Epithelial cell of proximal tubule (primary cell): Measurements from ENCODE around the gene ELAVL4. TPM values are rescaled to one million over a fixed set of nuclear protein-coding genes. Genes with fewer than 3 reads are reported as not detected.

Source experiments
- DNase-seq: peaks from one replicate; pipeline ENCODE4 v3.0.0-alpha.2; 2011; ENCODE audit warnings: low read depth
- H3K4me3 ChIP-seq: 2 replicates; pipeline ENCODE4 v1.5.1; 2011; ENCODE audit warnings: low read depth, mild to moderate bottlenecking, low read length
- CTCF ChIP-seq: conservative IDR thresholded peaks from 2 replicates; pipeline ENCODE4 v1.5.1; 2012; ENCODE audit warnings: low read depth, mild to moderate bottlenecking, low read length
- total RNA-seq: library from RNA; depleted of rRNA; stranded (reverse); fragments of >200 nt; gene quantifications from 2 replicates; pipeline ENCODE4 v1.2.3, GENCODE V29; 2015

Gene ELAVL4
- total RNA-seq, 1 donor from 2014 or later: 1.2 TPM

DNA sequence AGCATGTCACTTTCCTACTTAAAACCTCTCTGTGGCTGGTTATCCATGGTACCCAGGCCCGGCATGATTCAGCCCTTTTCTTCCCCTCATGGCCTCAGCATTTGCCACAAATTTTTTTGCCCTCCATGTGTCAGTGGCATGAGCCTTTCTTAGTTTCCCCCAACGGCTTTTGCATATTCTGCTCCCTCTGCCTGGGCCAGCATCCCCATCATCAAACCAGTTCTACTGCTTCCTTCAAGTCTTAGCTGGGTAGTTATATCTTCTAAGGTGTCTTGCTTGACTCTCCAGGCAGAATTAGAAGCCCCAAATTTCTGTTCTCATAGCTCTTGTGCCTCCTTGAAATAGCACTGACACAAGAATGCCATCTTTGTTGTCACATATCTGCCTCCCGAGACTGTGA lies 127.9 kb downstream of the ELAVL4 start:
- TF ChIP-seq CTCF: no peak
- DNase-seq: no peak
- no peak overlapping the region for H3K4me3 ChIP-seq

DNA sequence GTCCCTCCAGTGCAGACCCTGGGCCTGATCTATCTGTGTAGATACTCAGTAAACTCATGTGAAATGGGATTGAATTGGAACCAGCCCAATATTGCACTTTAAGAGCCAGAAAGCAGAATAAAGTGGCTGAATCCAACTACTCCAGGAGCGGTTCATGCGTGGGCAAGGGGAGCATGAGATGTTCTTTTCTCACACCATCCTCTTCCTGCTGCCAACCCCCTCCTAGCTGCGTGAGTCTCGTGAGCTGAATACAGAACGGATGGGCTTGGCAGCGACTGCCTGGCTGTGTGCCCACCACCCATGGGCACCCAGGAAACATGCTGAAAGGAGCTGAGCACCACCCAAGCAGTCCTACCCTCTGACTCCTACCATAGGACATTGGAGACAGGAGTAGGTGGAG lies 128.3 kb downstream of the ELAVL4 start:
- no peak for TF ChIP-seq CTCF
- no peak for DNase-seq
- H3K4me3 ChIP-seq: no peak overlapping the region

DNA sequence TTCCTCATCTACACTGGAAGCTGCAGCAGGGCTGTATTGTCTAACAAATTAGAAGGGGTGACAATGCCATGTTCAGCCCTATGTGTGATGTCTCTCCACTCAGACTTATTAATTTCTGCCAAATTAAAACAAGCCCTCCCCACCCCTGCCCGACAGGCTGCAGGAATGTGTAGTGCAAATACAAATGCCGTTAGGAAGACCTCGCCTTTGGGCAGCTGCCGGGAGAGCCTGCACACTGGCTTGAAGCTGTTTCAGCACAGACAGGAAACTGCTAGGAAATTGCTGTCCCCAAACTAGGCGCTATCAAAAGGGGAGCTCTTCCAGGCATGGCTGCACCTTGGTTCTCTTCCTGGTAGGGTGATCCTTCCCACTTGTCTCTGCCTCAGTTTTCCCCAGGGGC lies 135.2 kb downstream of the ELAVL4 start:
- no peak for TF ChIP-seq CTCF
- no peak for DNase-seq
- H3K4me3 ChIP-seq: no peak overlapping the region

DNA sequence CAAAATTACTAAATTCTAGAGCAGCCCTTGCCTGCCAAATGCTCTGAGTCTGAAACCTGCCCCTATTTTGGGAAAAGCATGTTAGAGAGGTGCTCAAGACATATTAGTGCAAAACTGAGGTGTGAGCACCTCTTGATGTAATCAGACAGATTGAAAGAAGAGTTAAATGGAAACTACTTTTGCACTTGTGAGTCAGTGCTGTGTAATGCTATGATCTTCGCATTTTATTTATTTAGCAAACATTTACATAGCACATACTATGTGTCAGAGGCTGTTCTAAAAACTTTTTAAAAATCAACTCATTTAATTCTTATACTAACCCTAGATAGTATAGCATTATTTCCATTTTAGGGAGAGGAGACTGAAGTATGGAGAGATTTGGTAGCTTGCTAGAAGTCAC lies 138.1 kb downstream of the ELAVL4 start:
- no peak for TF ChIP-seq CTCF
- no peak for DNase-seq
- H3K4me3 ChIP-seq: no peak overlapping the region

- H3K4me3 ChIP-seq: no peak overlapping the region
- no peak for TF ChIP-seq CTCF
- DNase-seq: no peak
Measured at GRCh38 chr1:50251702-50252101, 143.0 kb downstream of the ELAVL4 start.

- H3K4me3 ChIP-seq: no peak overlapping the region
- DNase-seq: no peak
- no peak for TF ChIP-seq CTCF
Measured at GRCh38 chr1:50252196-50252595, 143.5 kb downstream of the ELAVL4 start.

Other genes with a start within 250 kb of the ELAVL4 start
- not detected in 2 replicates for gene AGBL4, start 85.0 kb upstream of the ELAVL4 start, total RNA-seq